ENCODE data around the gene PPP1R12B.
"Not testable (repeated sequence)": the region's sequence is repeated elsewhere in the genome, so short reads cannot be mapped to it uniquely, and the experiment has no call there.

The PPP1R12B gene

GRCh38 chr1:202349206-202349928 lies 868 bp downstream of the PPP1R12B start:
- no peak for DNase-seq

- no peak for DNase-seq
Observed at GRCh38 chr1:202351725-202352124, 3.2 kb downstream of the PPP1R12B start.

DNA sequence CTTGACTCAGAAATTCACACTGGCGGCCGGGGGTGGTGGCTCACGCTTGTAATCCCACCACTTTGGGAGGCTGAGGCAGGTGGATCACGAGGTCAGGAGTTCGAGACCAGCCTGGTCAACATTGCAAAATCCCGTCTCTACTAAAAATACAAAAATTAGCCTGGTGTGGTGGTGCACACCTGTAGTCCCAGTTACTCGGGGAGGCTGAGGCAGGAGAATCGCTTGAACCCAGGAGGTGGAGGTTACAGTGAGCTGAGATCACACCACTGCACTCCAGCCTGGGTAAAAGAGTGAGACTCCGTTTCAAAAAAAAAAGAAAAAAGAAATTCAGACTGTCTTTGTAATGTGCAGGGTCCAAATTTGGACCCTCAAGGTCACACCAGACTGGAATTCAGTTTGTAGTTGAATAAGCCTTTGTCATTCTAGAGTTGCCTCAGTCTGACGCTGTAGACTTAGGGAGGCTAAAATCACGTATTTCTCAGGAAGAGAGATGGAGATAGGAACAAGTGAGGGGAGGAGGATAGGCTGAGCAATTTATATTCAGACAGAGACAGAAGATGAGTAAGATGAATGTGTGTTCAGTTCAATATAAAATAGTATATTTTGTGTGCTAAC lies 4.2 kb downstream of the PPP1R12B start:
- not testable (repeated sequence) for DNase-seq

- DNase-seq = no peak
Observed at GRCh38 chr1:202355944-202356553, 7.5 kb downstream of the PPP1R12B start.

GRCh38 chr1:202357506-202357905 lies 9.0 kb downstream of the PPP1R12B start:
- no peak for DNase-seq

DNA sequence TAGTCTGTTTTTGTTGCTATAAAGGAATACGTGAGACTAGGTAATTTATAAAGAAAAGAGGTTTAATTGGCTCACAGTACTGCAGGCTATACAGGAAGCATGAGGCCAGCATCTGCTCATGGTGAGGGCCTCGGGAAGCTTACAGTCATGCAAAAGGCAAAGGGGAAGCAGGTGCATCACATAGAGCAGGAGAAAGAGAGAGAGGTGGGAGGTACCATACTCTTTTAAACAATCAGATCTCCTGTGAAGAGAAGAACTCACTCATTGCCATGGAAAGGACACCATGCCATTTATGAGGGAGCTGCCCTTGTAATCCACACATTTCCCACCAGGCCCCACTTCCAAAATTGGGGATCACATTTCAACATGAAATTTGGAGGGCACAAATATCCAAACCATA lies 12.7 kb downstream of the PPP1R12B start:
- no peak for DNase-seq

DNA sequence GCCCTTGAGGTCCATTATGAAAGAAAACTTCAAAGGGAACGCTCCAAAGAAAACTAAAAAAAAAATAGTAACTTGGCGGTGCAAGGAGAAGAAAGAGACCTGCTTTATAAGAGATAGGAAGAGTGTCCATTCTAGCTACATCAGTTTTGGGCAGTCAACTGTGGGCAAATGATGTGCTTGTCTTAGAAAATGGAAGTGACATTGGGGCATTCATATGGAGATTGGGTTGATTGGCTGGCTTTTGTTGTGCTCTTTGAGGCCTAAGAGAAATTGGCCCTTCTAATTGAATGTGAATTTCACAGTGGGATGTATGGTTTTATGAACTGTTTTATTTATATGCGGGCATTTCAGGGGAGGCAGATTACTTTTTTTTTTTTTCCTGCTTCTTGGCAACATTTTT lies 13.2 kb downstream of the PPP1R12B start:
- no peak for DNase-seq

- DNase-seq = no peak
Observed at GRCh38 chr1:202362212-202362611, 13.7 kb downstream of the PPP1R12B start.

- no peak for DNase-seq
Observed at GRCh38 chr1:202365092-202365815, 16.8 kb downstream of the PPP1R12B start.

DNA sequence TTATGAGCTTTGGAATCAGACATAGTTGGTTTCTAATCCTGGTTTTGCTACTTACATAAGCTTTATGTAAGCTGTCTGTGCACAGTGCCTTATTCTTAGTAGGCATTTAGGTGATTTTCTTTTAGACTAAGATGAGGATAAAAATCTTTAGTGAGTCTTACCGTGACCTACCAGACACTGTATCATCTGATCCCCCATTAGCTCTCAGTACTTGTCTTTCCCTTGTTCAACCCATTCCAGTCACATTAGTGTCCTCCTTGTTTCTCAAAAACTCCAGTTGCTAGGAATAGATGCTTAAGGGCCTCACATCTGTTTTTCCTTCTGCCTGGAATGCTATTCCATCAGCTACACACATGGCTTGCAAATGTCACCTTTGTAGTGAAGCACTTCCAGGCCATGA lies 18.8 kb downstream of the PPP1R12B start:
- DNase-seq = no peak

DNA sequence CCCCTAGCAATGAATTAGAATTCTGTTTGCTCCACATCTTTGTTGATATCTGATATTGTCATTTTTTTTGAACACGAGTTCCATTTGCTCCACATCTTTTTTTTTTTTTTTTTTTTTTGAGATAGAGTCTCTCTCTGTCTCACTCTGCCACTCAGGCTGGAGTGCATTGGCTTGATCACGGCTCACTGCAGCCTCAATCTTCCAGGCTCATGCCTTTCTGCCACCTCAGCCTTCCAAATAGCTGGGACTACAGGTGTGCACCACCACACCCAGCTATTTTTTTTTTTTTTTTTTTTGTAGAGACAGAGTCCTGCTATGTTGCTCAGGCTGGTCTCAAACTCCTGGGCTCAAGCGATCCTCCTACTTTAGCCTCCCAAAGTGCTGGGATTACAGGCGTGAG lies 22.4 kb downstream of the PPP1R12B start:
- not testable (repeated sequence) for DNase-seq

GRCh38 chr1:202374099-202374498 lies 25.6 kb downstream of the PPP1R12B start:
- DNase-seq = no peak

DNA sequence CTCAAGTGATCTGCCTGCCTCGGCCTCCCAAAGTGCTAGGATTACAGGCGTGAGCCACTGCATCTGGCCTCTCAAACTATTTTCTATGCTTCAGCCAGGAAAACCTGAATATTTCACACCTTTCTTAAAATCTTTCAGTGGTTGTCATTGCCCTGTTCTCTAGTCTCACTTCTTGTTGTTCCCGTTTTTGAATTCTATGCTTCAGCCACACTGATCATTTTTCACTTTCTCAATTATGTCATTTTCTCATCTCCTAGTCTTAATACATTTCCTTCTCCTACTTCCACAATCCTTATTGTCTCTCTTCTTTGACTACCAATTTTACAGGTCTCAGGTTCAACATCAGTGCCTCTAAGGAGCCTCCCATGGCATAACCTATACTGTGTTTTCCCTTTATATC lies 26.7 kb downstream of the PPP1R12B start:
- not testable (repeated sequence) for DNase-seq

DNA sequence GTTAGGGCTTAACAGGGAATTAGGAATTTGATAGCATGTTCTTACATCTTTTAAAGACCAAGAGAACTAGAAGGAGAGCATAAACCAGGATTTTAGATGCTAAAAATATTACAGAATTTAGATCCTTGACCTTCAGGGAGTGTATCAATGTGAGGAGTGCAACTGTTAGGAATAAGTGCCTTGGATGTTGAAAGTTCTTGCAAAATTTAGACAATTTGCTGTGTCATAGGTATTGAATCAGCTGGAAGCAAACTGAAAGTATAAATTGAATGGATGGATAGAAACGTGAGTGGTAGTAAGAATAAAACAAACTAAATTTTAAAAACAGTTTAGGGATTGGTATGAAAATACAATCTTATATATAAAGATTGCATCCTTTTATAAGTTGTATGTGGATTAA lies 27.7 kb downstream of the PPP1R12B start:
- no peak for DNase-seq

DNA sequence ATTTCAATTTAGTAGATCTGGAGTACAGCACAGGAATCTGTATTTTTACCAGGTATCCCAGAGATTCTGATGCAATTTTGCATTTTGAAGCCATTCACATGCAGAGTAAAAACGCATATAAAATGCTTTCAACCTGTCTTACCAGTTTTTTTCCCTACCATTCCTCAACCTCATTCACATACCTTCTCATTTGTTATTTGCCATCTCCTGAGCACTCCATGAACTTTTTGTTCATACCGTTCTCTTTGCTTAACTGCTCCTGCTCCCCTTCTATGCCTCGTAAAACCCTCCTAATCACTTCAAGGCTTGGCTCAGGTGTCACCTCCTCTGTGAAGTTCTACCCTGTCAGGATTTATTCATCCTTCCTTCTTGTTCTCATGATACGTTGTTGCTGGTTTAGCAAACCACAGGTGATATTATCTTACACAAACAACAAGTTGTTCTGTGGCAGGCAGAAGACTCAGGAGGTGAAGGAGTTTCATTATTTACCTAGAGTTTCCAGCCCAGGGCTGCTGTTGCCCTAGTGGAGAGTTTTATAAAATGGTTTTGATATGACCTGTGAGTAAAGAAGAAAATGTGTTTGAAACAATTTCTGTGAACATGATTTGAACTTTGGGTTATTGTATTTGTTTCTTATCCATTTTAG lies 31.5 kb downstream of the PPP1R12B start:
- not testable (repeated sequence) for DNase-seq

- DNase-seq = not testable (repeated sequence)
Observed at GRCh38 chr1:202380535-202380934, 32.0 kb downstream of the PPP1R12B start.

GRCh38 chr1:202381867-202382266 lies 33.4 kb downstream of the PPP1R12B start:
- not testable (repeated sequence) for DNase-seq

DNA sequence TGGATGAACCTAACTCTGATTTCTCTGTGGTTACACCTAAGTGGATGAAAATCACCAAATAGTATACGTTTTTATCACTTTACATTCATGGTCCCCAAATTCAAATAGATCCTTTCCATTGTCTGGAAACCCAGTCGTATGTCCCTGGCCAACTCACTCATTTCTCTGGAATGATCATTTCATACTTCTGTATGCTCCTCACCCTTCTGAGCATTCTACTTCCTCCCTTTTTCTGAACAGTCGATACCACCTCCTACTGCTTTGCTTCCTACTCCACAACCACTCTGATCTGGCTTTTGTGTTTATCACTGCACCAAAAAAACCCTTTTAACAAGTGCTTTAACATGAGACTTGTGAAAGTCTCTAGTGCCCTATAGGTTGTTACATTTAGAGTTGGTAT lies 47.3 kb downstream of the PPP1R12B start:
- not testable (repeated sequence) for DNase-seq

GRCh38 chr1:202397256-202397655 lies 48.8 kb downstream of the PPP1R12B start:
- DNase-seq = peak; percentile 41

- DNase-seq = peak; percentile 38
Observed at GRCh38 chr1:202398439-202398838, 49.9 kb downstream of the PPP1R12B start.

DNA sequence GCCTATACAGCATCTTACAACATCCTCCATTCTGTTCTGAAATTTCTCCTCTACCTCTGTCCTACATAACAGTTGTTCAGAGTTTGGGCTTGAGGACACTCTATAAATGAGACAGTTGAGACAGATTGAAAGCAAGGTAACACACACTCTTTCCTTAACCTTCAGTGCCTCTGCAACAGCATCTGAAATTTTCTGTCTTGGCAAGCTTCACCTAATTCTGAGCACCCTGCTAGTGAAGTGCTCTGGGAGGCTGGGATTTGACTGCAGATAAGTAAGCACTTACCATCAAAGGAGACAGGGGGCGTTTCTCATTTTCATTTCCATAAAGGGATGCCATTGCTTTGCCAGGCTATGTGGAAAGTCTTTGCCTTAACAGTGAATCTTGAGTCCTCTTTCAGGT lies 53.3 kb downstream of the PPP1R12B start:
- DNase-seq = not testable (repeated sequence)

DNA sequence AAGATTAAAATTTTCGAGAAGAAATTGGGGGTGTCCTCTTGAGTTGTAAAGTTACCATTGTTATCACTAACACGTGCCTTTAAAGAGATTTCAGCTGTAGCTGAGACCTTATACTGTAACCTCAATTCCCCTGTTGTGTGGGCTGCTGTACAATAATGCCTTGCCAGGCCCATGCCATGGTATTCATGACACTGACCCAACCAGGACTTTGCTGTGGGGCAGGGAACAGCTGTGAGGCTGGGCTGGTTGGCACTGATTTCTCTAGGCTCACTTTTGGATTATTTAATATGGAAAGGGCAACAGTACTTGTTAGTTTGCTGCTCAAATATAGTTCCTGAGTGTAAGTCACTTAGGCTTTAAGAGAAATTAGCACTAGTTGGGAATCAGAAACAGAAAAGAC lies 54.9 kb downstream of the PPP1R12B start:
- not testable (repeated sequence) for DNase-seq

- DNase-seq = peak; percentile 18
Observed at GRCh38 chr1:202405928-202406327, 57.4 kb downstream of the PPP1R12B start.

Data from NCI-H446 treated with DMSO at 0.1 percent for 48 hours (cell line).